GM10266 (cell line): ENCODE measurements around the gene MKLN1.

Source experiments
- DNase-seq: peaks from one replicate; pipeline ENCODE4 v3.0.0; 2012; ENCODE audit errors: extremely low spot score
- CTCF ChIP-seq: IDR thresholded peaks from 2 replicates; pipeline ENCODE4 v1.5.1; 2012; ENCODE audit warnings: mild to moderate bottlenecking, low read depth; ENCODE audit not compliant: control insufficient read depth, insufficient read depth; ENCODE audit errors: missing control alignments

Gene MKLN1

GRCh38 chr7:131401194-131401593 lies 73.5 kb downstream of the MKLN1 start:
- TF ChIP-seq CTCF, result no peak
- no peak for DNase-seq

- no peak for TF ChIP-seq CTCF
- DNase-seq, result no peak
Measured at GRCh38 chr7:131403322-131403721, 75.6 kb downstream of the MKLN1 start.

GRCh38 chr7:131404226-131404911 lies 76.7 kb downstream of the MKLN1 start:
- TF ChIP-seq CTCF, result no peak
- DNase-seq, result no peak

GRCh38 chr7:131409129-131409766 lies 81.6 kb downstream of the MKLN1 start:
- no peak for TF ChIP-seq CTCF
- DNase-seq, result no peak

GRCh38 chr7:131412031-131412430 lies 84.4 kb downstream of the MKLN1 start:
- no peak for TF ChIP-seq CTCF
- no peak for DNase-seq

GRCh38 chr7:131413711-131414110 lies 86.0 kb downstream of the MKLN1 start:
- TF ChIP-seq CTCF, result no peak
- DNase-seq, result no peak

- DNase-seq, result peak; percentile 13
- peak; percentile 50 for TF ChIP-seq CTCF
Measured at GRCh38 chr7:131424219-131424822, 96.6 kb downstream of the MKLN1 start.
